Natural killer cell (primary cell): Measurements from ENCODE around the gene ST8SIA3. TPM values are rescaled to one million over a fixed set of nuclear protein-coding genes. Genes with fewer than 3 reads are reported as not detected.

Experiments used
- ATAC-seq, 3 donors: fragments of 150-1000 bp in 2 of 3; fragments of 200-7000 bp in 1 of 3; cut with Tn5 transposase; 1 replicate in 1 of 3; 2 replicates in 2 of 3; pipeline ENCODE4 v1.10.0; 2021; ENCODE audit warnings: mild to moderate bottlenecking in 2 of 3, moderate library complexity in 2 of 3
- DNase-seq, 2 donors: peaks; one replicate each; pipeline versions ENCODE4 v3.0.0 to v3.0.0-alpha.2; 2013 to 2021; ENCODE audit warnings: mixed read lengths in 1 of 2
- H3K27ac ChIP-seq: one replicate; pipeline ENCODE4 v1.5.1; 2013; ENCODE audit warnings: mild to moderate bottlenecking, low read length
- H3K27me3 ChIP-seq: one replicate; pipeline ENCODE4 v1.6.1; 2013; ENCODE audit warnings: low read length; ENCODE audit not compliant: control insufficient read depth, insufficient read depth
- H3K36me3 ChIP-seq: one replicate; pipeline ENCODE4 v1.6.1; 2013; ENCODE audit warnings: low read length; ENCODE audit not compliant: control insufficient read depth, insufficient read depth
- H3K4me1 ChIP-seq: one replicate; pipeline ENCODE4 v1.6.1; 2013; ENCODE audit warnings: low read length; ENCODE audit not compliant: control insufficient read depth, insufficient read depth
- H3K4me3 ChIP-seq: one replicate; pipeline ENCODE4 v1.5.1; 2013; ENCODE audit warnings: low read length
- H3K9me3 ChIP-seq: one replicate; pipeline ENCODE4 v1.6.1; 2013; ENCODE audit warnings: low read length; ENCODE audit not compliant: control insufficient read depth, insufficient read depth
- H3K27ac Mint-ChIP-seq, 2 donors: one replicate each; pipeline ENCODE4 v1.8.0; 2022; ENCODE audit warnings: mild to moderate bottlenecking in 2 of 2, mixed read lengths in 2 of 2, moderate library complexity in 1 of 2
- H3K27me3 Mint-ChIP-seq, 2 donors: one replicate each; pipeline ENCODE4 v1.8.0; 2022; ENCODE audit warnings: low read depth in 2 of 2, mixed read lengths in 2 of 2
- H3K36me3 Mint-ChIP-seq: one replicate; pipeline ENCODE4 v1.8.0; 2022; ENCODE audit warnings: mixed read lengths
- H3K4me1 Mint-ChIP-seq, 2 donors: one replicate each; pipeline ENCODE4 v1.8.0; 2022; ENCODE audit warnings: mixed read lengths in 2 of 2
- H3K4me3 Mint-ChIP-seq: one replicate; pipeline ENCODE4 v1.8.0; 2022; ENCODE audit warnings: mild to moderate bottlenecking, moderate library complexity, mixed read lengths
- H3K9me3 Mint-ChIP-seq, 2 donors: one replicate each; pipeline ENCODE4 v1.8.0; 2022; ENCODE audit warnings: mixed read lengths in 2 of 2
- WGBS: methylation state at CpG from one replicate; pipeline ENCODE4 v1.1.7; 2013; ENCODE audit warnings: missing lambda C conversion rate; ENCODE audit not compliant: insufficient coverage; 5-methylcytosine and 5-hydroxymethylcytosine counted together
- intact Hi-C: fragments of 100-400 bp; cut with micrococcal nuclease; formaldehyde crosslinking; loops from one replicate; pipeline ENCODE4 v1.14.2; 2022
- total RNA-seq, 4 donors: library from RNA; stranded (reverse); fragments of 120-200 nt in 1 of 4; gene quantifications; one replicate each; pipeline versions ENCODE4 v1.2.3 to v1.2.4, GENCODE V29; 2013 to 2022
- TF ChIP-seq, protein P1 (sequence below): fragments of 200-600 bp; IDR thresholded peaks from one replicate; pipeline ENCODE4 v1.8.0; 2022; ENCODE audit warnings: antibody characterized with exemption

ST8SIA3 gene
- total RNA-seq, 3 donors from 2014 or later (not counting 1 experiment from before 2014, with no cell fraction given) = not detected

DNA sequence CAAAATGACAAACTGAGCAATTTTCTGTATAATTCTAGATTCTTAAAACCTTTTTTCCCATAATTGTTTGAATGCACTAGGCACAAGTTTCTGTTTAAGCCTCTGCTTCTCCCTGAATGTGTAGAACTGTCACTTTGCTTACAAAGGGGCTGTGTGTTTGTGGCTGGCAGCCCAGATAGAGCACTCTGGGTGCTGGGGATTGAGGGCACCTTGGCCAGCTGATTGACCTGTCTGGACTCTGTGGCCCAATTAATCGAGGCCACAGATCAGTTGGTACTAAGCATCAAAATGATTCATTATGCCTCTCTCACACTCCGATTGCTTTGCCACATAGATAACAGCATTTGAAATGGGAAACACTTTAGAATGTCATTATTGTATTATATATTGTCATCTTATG lies 12.1 kb downstream of the ST8SIA3 start:
- intact Hi-C loops = no loop called here
- H3K4me3 ChIP-seq = no peak overlapping the region
- no peaks in the 10 kb centered on the region for H3K36me3 ChIP-seq
- no peak overlapping the region for H3K27ac ChIP-seq
- no peak for ATAC-seq
- H3K9me3 Mint-ChIP-seq = peaks cover 0 to 2% of the 10 kb centered on the region in 2 donors
- H3K27ac Mint-ChIP-seq = no peak overlapping the region
- no peaks in the 10 kb centered on the region for H3K4me1 ChIP-seq
- H3K4me3 Mint-ChIP-seq = no peak overlapping the region
- H3K4me1 Mint-ChIP-seq = no peaks in the 10 kb centered on the region
- H3K9me3 ChIP-seq = no peaks in the 10 kb centered on the region
- 71% methylated on average over 1 of the region's 2 CpGs for WGBS
- H3K36me3 Mint-ChIP-seq = no peaks in the 10 kb centered on the region
- no peaks in the 10 kb centered on the region for H3K27me3 ChIP-seq
- TF ChIP-seq, protein P1, sequence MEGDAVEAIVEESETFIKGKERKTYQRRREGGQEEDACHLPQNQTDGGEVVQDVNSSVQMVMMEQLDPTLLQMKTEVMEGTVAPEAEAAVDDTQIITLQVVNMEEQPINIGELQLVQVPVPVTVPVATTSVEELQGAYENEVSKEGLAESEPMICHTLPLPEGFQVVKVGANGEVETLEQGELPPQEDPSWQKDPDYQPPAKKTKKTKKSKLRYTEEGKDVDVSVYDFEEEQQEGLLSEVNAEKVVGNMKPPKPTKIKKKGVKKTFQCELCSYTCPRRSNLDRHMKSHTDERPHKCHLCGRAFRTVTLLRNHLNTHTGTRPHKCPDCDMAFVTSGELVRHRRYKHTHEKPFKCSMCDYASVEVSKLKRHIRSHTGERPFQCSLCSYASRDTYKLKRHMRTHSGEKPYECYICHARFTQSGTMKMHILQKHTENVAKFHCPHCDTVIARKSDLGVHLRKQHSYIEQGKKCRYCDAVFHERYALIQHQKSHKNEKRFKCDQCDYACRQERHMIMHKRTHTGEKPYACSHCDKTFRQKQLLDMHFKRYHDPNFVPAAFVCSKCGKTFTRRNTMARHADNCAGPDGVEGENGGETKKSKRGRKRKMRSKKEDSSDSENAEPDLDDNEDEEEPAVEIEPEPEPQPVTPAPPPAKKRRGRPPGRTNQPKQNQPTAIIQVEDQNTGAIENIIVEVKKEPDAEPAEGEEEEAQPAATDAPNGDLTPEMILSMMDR = no peak
- no peak for DNase-seq
- H3K27me3 Mint-ChIP-seq = peaks cover 0 to 3% of the 10 kb centered on the region in 2 donors

DNA sequence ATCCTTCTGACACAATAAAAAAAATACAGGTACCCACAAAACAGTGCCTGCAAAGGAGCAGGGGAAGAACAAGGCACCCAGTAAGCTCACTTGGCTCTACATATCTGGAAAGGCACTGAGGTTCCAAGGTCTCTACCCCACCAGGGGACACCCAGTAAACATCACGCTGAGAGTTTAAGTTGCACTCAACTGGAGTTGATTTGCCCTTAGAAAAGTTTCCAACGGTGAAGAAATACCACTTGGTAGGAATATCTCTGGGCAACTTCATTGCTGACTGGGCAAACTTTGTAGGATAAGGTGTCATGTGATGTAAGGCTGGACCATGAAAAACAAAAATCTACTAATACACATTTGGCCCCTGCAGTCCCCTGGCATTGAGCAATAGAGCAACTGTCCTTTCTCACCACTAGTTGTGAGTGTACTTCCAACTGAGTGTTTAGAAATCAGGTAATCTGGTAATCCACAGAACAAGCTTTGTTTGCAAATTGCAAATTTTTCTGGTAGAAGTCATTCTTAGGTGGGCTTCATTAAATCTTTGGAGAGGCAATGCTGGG lies 14.2 kb downstream of the ST8SIA3 start:
- no peaks in the 10 kb centered on the region for H3K4me1 ChIP-seq
- WGBS = 73% methylated on average over 2 of the region's 2 CpGs
- H3K27me3 ChIP-seq = no peaks in the 10 kb centered on the region
- Mint-ChIP-seq H3K9me3 (no peaks in the 10 kb centered on the region), H3K27ac (no peak overlapping the region), H3K27me3 (peaks cover 0 to 2% of the 10 kb centered on the region in 2 donors), H3K4me3 (no peak overlapping the region), H3K4me1 (no peaks in the 10 kb centered on the region), H3K36me3 (no peaks in the 10 kb centered on the region)
- no peak overlapping the region for H3K27ac ChIP-seq
- no peaks in the 10 kb centered on the region for H3K36me3 ChIP-seq
- H3K4me3 ChIP-seq = no peak overlapping the region
- DNase-seq (no peak), ATAC-seq (no peak)
- TF ChIP-seq, protein P1 = no peak
- no peaks in the 10 kb centered on the region for H3K9me3 ChIP-seq
- intact Hi-C loops = no loop called here

DNA sequence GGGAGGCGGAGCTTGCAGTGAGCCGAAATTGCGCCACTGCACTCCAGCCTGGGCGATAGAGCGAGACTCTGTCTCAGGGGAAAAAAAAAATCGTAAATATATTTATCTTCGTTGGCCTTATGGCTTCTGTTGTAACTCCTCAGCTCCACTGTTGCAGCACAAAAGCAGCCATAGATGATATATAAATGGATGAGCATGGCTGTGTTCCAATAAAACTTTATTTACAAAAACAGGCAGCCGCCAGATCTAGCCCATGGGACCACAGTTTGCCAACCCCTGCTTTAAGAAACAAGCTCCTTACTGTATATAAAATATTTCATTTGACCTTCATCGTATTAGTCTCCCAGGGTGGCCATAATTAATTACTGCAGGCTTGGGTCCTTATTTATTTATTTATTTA lies 20.1 kb downstream of the ST8SIA3 start:
- 95% methylated on average over 8 of the region's 9 CpGs for WGBS
- Mint-ChIP-seq H3K36me3 (no peaks in the 10 kb centered on the region), H3K4me3 (no peak overlapping the region), H3K27me3 (peaks cover 0 to 5% of the 10 kb centered on the region in 2 donors), H3K27ac (no peak overlapping the region), H3K9me3 (peaks cover 3 to 4% of the 10 kb centered on the region in 2 donors), H3K4me1 (no peaks in the 10 kb centered on the region)
- Histone ChIP-seq H3K27ac (no peak overlapping the region), H3K4me1 (no peaks in the 10 kb centered on the region), H3K4me3 (no peak overlapping the region), H3K36me3 (no peaks in the 10 kb centered on the region), H3K9me3 (no peaks in the 10 kb centered on the region), H3K27me3 (no peaks in the 10 kb centered on the region)
- intact Hi-C loops = no loop called here
- DNase-seq (no peak), ATAC-seq (no peak)
- TF ChIP-seq, protein P1 = no peak

DNA sequence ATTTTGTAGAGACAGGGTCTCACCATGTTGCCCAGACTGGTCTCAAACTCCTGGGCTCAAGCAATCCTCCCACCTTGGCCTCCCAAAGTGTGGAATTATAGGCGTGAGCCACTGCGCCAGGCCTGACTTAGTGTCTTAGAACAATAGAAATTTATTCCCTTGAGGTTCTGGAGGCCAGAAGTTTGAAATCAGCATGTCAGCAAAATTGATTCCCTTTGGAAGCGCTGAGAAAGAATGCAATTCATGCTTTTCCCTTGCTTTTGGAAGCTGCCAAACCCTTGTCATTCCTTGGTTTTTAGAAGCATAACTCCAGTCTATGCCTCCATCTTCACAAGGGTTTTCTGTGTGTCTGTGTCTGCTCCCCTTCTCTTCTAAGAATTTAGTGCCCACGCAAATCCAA lies 20.7 kb downstream of the ST8SIA3 start:
- no peaks in the 10 kb centered on the region for H3K4me1 Mint-ChIP-seq
- TF ChIP-seq, protein P1 = no peak
- no peak overlapping the region for H3K4me3 Mint-ChIP-seq
- H3K27ac Mint-ChIP-seq = no peak overlapping the region
- WGBS = 92% methylated on average over 4 of the region's 4 CpGs
- H3K27me3 Mint-ChIP-seq = peaks cover 0 to 5% of the 10 kb centered on the region in 2 donors
- no peaks in the 10 kb centered on the region for H3K27me3 ChIP-seq
- H3K36me3 ChIP-seq = no peaks in the 10 kb centered on the region
- H3K27ac ChIP-seq = no peak overlapping the region
- no peaks in the 10 kb centered on the region for H3K4me1 ChIP-seq
- DNase-seq = no peak
- no peaks in the 10 kb centered on the region for H3K9me3 ChIP-seq
- H3K4me3 ChIP-seq = no peak overlapping the region
- no peaks in the 10 kb centered on the region for H3K36me3 Mint-ChIP-seq
- H3K9me3 Mint-ChIP-seq = peaks cover 3 to 4% of the 10 kb centered on the region in 2 donors
- no peak for ATAC-seq
- intact Hi-C loops = no loop called here
